ENCODE results near the gene ATP11A.

ATP11A gene

GRCh38 chr13:112904436-112904960 lies 214.7 kb downstream of the ATP11A start:
- DNase-seq (ENCODE audit: low read depth in 3 of 3): no peak

GRCh38 chr13:112905086-112905485 lies 215.2 kb downstream of the ATP11A start:
- no peak for DNase-seq (ENCODE audit: low read depth in 3 of 3)

- no peak for DNase-seq (ENCODE audit: low read depth in 3 of 3)
Measured at GRCh38 chr13:112905619-112905989, 215.8 kb downstream of the ATP11A start.

GRCh38 chr13:112905990-112906641 lies 216.3 kb downstream of the ATP11A start:
- no peak for DNase-seq (ENCODE audit: low read depth in 3 of 3)

GRCh38 chr13:112907286-112907685 lies 217.4 kb downstream of the ATP11A start:
- DNase-seq (ENCODE audit: low read depth in 3 of 3): no peak

- no peak for DNase-seq (ENCODE audit: low read depth in 3 of 3)
Measured at GRCh38 chr13:112907871-112908331, 218.1 kb downstream of the ATP11A start.

- DNase-seq (ENCODE audit: low read depth in 3 of 3): no peak
Measured at GRCh38 chr13:112908342-112908741, 218.5 kb downstream of the ATP11A start.

- no peak for DNase-seq (ENCODE audit: low read depth in 3 of 3)
Measured at GRCh38 chr13:112910016-112910415, 220.2 kb downstream of the ATP11A start.

- DNase-seq (ENCODE audit: low read depth in 3 of 3): no peak
Measured at GRCh38 chr13:112910616-112911280, 220.9 kb downstream of the ATP11A start.

GRCh38 chr13:112911285-112911701 lies 221.5 kb downstream of the ATP11A start:
- DNase-seq (ENCODE audit: low read depth in 3 of 3): no peak

GRCh38 chr13:112911883-112912282 lies 222.0 kb downstream of the ATP11A start:
- DNase-seq (ENCODE audit: low read depth in 3 of 3): no peak

GRCh38 chr13:112912726-112913440 lies 223.0 kb downstream of the ATP11A start:
- no peak for DNase-seq (ENCODE audit: low read depth in 3 of 3)

- DNase-seq (ENCODE audit: low read depth in 3 of 3): no peak
Measured at GRCh38 chr13:112916296-112916695, 226.5 kb downstream of the ATP11A start.

GRCh38 chr13:112917056-112917664 lies 227.3 kb downstream of the ATP11A start:
- DNase-seq (ENCODE audit: low read depth in 3 of 3): no peak

- no peak for DNase-seq (ENCODE audit: low read depth in 3 of 3)
Measured at GRCh38 chr13:112917737-112918136, 227.9 kb downstream of the ATP11A start.

- DNase-seq (ENCODE audit: low read depth in 3 of 3): no peak
Measured at GRCh38 chr13:112918266-112918665, 228.4 kb downstream of the ATP11A start.

- no peak for DNase-seq (ENCODE audit: low read depth in 3 of 3)
Measured at GRCh38 chr13:112918746-112919145, 228.9 kb downstream of the ATP11A start.

GRCh38 chr13:112923962-112924361 lies 234.1 kb downstream of the ATP11A start:
- DNase-seq (ENCODE audit: low read depth in 3 of 3): no peak

- no peak for DNase-seq (ENCODE audit: low read depth in 3 of 3)
Measured at GRCh38 chr13:112924365-112924764, 234.5 kb downstream of the ATP11A start.

- DNase-seq (ENCODE audit: low read depth in 3 of 3): no peak
Measured at GRCh38 chr13:112926003-112926402, 236.2 kb downstream of the ATP11A start.

GRCh38 chr13:112926993-112927392 lies 237.2 kb downstream of the ATP11A start:
- no peak for DNase-seq (ENCODE audit: low read depth in 3 of 3)

Measured in stimulated activated CD4-positive, alpha-beta T cell treated with anti-CD3 and anti-CD28 coated beads, TNF-alpha, amount 100 ng/mL, for 24 hours (primary cell).